ENCODE measurements around the gene EFNA5.

GRCh38 chr5:107607671-107608345 is 62.9 kb downstream of the EFNA5 start:
- no peak for TF ChIP-seq CTCF (tag by site-specific recombination; IDR thresholded peaks at IDR 0.05)
- TF ChIP-seq ZBTB11 (tag by site-specific recombination; conservative IDR thresholded peaks at IDR 0.05; ENCODE audit: low read depth), result no peak
- no peak for TF ChIP-seq ZNF138 (tag by site-specific recombination; IDR thresholded peaks at IDR 0.05; ENCODE audit: borderline replicate concordance)
- TF ChIP-seq ZNF10 (tag by site-specific recombination; IDR thresholded peaks at IDR 0.05), result no peak
- no peak for TF ChIP-seq ZNF747 (tag by site-specific recombination; IDR thresholded peaks at IDR 0.05)
- TF ChIP-seq ZBTB26 (tag by site-specific recombination; optimal IDR thresholded peaks at IDR 0.05), result no peak
- no peak for TF ChIP-seq ZNF175 (tag by site-specific recombination; IDR thresholded peaks at IDR 0.05)
- no peak for TF ChIP-seq ZNF530 (tag by site-specific recombination; IDR thresholded peaks at IDR 0.05; ENCODE audit: low read depth)
- TF ChIP-seq ZNF558 (tag by site-specific recombination; IDR thresholded peaks at IDR 0.05), result no peak
- no peak for TF ChIP-seq ZBTB48 (tag by site-specific recombination; IDR thresholded peaks at IDR 0.05)
- no peak for TF ChIP-seq PBX3 (CRISPR knock-in tag; IDR thresholded peaks at IDR 0.05)
- no peak for TF ChIP-seq REST (tag by site-specific recombination; IDR thresholded peaks at IDR 0.05)

All from HEK293 (cell line).